Glomerular endothelial cell (primary cell): Measurements from ENCODE around the gene PCOLCE2. TPM values are rescaled to one million over a fixed set of nuclear protein-coding genes. Genes with fewer than 3 reads are reported as not detected.

Source experiments
- DNase-seq: peaks from one replicate; pipeline ENCODE4 v3.0.0-alpha.2; 2011; ENCODE audit warnings: low read depth, low spot score; ENCODE audit errors: extremely low read depth
- total RNA-seq: library from RNA; depleted of rRNA; stranded (reverse); fragments of >200 nt; gene quantifications from 2 replicates; pipeline ENCODE4 v1.2.3, GENCODE V29; 2015

PCOLCE2 gene
- total RNA-seq, 1 donor from 2014 or later, result 0.58 TPM

DNA sequence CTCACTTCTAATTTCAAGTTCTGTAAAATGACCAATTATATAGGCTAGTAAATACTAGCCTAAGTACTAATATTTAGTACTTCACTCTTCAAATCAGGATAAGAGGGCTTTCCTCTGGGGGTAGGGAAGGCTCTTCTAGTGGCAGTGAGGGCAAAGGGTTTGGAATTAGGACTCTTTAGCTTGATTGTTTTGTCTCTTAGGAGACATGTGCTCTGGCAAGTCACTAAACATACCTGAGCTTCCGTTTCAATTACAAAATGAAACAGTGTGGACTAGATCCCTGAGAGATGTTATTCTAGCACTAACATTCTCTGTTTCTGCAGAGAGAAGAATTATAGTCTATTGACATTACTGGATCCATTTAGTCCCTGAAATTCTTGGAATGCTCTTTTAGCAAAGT is 71.5 kb downstream of the PCOLCE2 start:
- no peak for DNase-seq

DNA sequence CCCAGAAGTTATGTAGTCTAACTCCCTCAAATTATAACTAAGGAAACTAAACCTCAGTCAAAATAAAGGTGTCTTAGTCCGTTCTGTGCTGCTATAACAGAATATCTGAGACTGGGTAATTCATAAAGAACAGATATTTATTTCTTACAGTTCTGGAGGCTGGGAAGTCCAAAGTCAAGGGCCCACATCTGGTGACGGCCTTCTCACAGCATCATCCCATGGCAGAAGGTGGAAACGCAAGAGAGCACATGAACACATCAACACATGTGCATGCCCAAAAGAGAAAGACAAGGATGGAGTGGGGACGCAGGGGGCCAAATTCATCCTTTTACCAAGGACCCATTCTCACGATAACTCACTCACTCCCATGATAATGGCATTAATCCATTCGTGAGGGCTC is 73.1 kb downstream of the PCOLCE2 start:
- DNase-seq, result no peak

DNA sequence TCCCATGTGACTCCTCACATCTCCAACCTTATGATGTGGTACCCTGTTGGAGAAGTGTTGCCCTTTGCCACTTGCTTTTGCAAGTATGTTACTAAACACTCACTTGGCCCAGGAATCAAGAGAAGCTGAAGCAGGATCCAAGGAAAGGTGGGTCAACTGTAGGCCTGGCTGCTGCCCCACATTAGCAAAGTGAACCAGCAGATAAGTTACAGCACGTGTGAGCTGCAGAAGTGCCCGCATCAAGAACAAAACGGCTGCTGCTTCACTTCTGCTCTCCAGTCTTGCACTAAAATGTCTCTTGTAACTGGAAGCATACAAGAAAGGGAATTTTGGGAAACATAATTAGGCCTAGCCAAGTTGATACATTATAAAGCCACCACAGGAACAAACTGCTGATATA is 79.6 kb downstream of the PCOLCE2 start:
- DNase-seq, result no peak

DNA sequence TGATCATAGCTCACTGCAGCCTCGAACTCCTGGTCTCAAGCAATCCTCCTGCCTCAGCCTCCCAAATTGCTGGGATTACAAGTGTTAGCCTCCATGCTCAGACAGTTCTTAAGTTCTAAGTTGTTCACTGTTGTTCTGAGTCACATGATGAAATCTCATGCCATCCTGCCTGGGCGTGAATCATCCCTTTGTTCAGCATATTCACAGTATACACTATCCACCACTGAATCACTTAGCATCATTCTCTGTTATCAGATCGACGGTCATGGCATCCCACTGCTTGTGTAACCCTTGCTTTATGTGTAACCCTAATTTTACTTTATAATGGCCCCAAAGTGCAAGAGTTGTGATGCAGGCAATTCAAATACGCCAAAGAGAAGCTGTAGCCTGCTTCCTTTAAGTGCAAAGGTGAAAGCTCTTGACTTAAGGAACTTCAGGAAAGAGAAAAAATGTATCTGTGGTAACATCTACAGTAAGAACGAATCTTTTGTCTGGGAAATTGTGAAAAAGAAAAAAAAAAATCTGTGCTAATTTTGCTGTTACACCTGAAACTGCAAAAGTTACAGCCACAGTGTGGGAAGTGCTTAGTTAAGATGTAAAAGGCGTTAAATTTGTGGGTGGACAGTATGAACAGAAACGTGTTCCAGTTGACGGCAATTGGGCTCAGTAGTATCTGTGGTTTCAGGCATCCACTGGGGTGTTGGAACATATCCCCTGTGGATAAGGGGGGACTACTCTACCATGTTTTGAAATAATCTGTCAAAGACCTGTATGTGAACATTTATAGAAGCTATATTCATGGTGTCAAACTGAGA is 80.6 kb downstream of the PCOLCE2 start:
- DNase-seq, result peak; percentile 29

DNA sequence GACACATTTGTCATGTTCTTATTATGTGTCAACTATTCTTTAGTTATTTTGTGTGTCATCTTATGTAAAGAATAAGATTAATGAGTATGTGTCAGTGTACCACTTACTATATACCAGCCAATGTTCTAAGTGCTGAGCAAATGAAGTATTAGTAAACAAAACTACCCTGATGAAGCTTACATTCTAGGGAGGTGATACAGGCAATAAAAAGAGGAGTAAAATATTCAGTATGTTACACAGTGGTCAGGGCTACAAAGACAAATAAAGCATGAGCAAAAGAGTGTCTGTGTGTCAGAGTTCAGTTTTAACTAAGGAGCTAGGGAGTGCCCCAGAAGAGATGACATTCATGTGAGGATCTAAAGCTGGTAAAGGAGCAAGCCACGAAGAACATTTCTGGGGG is 86.0 kb downstream of the PCOLCE2 start:
- no peak for DNase-seq

DNA sequence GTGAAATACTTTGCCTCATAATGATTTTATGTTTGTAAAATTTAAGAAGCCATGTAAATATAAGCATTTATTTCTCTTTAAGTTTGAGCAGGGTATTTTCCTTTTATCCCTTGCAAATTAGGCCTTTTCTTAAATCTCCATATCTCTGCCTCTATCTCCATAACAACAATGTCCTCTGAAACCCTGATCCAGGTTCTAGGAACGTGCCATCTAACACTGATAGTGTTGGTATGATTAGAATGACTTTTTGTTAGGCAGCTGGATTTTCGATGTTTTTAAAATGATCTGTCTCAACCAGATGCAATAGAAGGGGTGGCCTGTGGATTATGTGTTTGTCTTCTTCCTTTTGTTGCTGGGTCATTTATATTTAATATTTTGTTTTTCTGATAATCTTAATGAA is 87.1 kb downstream of the PCOLCE2 start:
- no peak for DNase-seq

DNA sequence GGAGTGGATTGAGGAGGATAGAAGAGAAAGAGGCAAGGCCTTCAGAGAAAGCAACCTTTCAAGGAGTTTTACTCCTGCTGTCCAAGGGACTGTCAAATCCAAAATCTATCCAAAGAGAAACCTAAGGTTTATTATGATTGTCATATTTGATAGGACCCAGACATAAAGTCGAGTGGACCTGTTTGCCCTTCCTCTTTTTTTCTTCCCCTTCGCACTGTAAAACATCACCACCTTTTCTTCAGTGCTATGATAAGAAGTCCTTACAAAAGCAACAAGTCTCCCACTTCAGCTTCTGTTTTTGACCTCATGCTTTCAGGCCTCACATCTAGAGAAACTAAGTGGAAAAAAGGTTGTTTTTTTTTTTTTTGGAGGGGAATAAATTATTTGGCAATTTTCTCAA is 92.1 kb downstream of the PCOLCE2 start:
- no peak for DNase-seq

DNA sequence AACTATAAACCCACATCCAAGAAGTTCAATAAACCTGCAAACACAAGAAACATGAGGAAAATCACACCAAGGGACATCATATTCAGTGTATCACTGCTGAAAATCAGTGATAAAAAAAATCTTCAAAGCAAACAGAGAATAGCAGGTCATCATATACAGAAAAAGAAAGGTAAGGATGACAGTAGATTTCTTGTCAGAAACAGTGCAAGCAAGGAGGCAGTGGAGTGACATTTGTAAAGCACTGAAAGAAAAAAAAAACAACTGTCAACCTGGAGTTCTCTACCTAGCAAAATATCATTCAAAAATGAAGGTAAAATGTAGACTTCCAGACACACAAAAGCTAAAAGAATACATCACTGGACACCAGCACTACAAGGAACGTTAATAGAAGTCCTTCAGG is 93.6 kb downstream of the PCOLCE2 start:
- no peak for DNase-seq

DNA sequence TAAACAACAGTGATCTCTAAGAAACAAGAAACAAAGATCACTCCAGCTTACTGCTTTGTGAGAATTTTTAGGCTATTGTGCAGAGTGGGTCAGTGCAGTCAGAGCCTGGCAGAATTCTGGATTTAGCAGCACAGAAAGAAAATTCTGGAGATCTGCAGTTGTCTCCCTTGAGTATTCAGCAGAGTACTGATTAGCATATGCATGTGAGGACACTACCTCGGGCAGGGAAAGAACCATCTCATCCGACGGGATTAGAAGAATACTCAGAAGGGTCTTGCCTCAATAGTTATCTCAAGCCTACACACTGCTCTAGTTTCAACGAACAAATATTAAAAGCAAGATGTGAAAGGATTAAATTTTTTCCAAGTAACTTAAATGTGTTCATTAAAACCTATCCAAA is 94.4 kb downstream of the PCOLCE2 start:
- no peak for DNase-seq

DNA sequence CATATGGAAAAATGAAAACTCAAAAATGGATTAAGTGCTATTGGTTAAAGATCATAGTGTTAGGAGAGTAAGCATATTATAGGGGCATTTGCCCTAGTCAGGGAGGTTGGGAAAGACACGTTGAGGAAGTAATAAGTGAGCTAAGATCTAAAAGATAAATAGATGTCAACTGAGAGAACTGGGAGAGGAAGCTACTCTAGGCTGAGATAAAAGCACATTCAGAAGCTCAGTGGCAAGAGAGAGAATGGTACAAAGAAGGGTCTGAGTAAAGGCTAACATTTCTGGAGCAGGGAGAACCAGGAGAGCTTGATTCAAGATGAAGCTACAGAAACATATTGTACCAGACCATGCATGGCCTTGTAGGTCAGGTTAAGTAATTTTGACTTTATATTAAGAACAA is 101.2 kb downstream of the PCOLCE2 start:
- DNase-seq, result no peak

DNA sequence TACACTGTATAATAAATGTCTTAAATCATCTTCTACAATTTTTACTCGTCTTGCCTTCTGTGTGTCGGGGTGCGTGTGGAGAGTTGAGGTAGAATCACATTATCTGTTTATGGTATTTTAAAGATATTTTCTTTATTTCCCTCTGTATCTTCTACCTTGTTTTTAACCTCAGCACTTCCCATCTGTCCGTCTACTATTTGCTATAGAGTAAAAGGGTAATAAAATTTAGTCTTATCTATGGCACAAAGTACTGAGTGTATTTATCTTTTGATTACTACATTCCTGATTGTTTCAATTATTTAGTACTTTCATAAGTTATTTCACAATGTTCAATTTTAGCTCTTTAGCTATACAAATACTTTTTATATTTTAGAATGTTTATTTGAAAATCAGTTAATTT is 102.9 kb downstream of the PCOLCE2 start:
- no peak for DNase-seq

DNA sequence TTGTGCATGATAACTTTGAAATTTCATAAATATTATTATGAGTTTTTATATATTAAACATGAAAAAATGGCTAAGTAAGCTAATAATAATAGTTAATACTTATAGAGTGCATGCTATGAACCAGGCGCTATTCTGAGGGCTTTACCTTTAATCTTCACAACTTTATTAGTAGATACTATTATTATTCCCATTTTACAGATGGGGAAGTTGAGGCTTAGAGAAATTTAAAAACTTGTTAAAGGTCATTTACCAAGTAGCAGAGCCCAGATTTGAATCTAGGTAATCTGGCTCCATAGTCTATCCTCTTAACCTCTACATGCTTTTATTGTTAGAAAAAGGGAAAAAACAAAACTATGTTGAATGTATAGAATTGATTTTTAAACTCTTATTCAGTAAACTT is 104.7 kb downstream of the PCOLCE2 start:
- DNase-seq, result no peak

DNA sequence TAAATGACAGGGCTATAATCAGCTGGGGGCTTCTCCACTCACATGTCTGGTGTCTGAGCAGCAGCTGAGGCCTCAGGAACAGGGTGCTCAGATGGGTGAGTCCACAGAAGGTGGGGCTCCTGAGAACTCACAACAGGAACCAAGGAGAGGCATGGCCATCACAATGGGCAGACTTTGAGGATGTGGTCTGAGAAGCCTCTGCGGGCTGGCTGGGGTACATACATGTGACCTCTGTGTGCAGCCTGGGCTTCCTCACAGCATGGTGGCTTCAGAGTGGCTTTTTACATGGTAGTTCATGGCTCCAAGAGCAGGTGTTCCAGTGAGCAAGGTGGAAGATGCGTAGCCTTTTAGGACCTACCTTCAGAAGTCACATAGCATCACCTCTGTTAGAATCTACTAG is 106.3 kb downstream of the PCOLCE2 start:
- DNase-seq, result no peak

DNA sequence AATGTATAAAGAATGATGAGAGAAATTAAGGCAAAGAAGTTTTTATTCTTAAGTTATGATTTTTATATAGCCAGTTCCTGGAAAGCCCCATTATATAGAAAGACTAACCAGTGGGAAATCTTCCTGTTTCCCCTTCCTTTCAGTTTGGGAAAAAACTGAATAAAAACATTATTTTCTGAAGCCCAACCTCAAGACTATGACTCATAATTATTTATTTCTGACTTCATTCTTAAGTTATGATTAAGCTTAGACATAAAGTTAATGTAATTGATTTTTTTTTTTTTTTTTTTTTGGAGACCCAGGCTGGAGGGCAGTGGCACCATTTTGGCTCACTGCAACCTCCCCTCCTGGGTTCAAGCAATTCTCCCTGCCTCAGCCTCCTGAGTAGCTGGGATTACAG is 109.3 kb downstream of the PCOLCE2 start:
- no peak for DNase-seq

DNA sequence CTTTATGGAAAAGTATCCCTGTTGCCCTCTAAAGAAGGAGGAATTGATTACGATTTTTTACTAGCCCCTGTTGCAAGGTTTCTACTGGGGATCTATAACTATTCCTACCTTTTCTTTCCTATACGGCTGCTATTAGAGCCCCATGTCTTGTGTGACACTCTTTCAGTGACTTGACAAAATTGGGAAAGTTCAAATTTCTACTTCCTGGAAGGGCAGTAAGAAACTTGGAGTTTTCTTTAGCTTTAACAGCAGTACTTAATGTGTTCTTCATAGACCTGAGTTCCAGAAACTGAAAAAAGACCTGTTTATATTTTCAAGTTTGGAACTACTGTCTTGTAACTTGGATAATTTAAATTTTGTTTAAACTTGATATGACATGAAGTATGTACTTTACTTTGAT is 110.3 kb downstream of the PCOLCE2 start:
- DNase-seq, result no peak

DNA sequence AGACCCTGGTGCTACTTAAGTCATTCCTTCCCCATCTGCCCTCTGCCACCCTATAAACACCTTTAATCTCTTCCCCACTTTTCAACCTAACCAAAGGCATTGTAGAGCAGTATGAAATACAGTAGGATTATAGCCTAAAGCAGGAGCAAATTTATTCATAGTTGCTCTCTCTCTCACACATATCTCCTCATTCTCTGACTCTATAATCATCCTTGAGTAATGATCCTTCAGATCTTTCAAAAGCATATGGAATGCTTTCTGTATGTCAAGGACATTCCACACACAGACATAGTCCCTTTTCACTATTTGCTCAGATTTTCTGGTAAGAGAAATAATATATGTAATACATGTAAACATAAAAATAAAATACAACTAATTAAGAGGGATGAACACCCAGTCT is 111.0 kb downstream of the PCOLCE2 start:
- DNase-seq, result no peak

DNA sequence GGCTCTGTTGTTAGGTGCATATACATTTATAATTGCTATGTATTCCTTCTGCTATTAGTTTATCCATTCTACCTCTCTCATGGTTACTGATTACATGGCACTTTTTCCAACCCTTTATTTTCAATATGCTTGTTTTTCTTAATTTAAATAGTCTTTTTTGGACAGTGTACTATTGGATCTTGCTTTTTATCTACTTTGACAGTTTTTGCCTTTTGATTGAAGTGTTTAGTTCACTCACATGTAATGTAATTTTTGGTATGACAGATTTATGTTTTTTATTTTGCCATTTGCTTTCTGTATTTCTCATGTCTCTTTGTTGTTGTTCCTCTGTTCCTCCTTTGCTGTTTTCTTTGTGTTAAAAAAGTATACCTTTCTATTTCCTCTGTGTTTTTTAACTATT is 120.5 kb downstream of the PCOLCE2 start:
- no peak for DNase-seq

Other genes with a start within 250 kb of the PCOLCE2 start
- gene TRPC1, start 165.0 kb downstream of the PCOLCE2 start, total RNA-seq, result 10.7 and 14.1 TPM in 2 replicates
- not detected in 2 replicates for gene PAQR9, start 74.6 kb upstream of the PCOLCE2 start, total RNA-seq
- gene U2SURP, start 112.5 kb upstream of the PCOLCE2 start, total RNA-seq, result 52.2 and 53.6 TPM in 2 replicates
- 29.3 and 32.0 TPM in 2 replicates for gene CHST2, start 230.7 kb upstream of the PCOLCE2 start, total RNA-seq